Activated CD4-positive, alpha-beta T cell treated with anti-CD3 and anti-CD28 coated beads, Interleukin-2, amount 10 ng/mL, durations not matched to agents 24 days and 14 days (primary cell): Measurements from ENCODE around the gene TANGO6. TPM values are rescaled to one million over a fixed set of nuclear protein-coding genes. Genes with fewer than 3 reads are reported as not detected.
"Not testable (repeated sequence)": the region's sequence is repeated elsewhere in the genome, so short reads cannot be mapped to it uniquely, and the experiment has no call there.

Source experiments
- DNase-seq: peaks from one replicate; pipeline ENCODE4 v3.0.0; 2022
- H3K27ac Mint-ChIP-seq: one replicate; pipeline ENCODE4 v1.8.0; 2022; ENCODE audit warnings: mild to moderate bottlenecking, mixed read lengths
- H3K27me3 Mint-ChIP-seq: one replicate; pipeline ENCODE4 v1.8.0; 2022; ENCODE audit warnings: mixed read lengths
- H3K36me3 Mint-ChIP-seq: one replicate; pipeline ENCODE4 v1.8.0; 2022; ENCODE audit warnings: low read depth, mild to moderate bottlenecking, mixed read lengths
- H3K4me1 Mint-ChIP-seq: one replicate; pipeline ENCODE4 v1.8.0; 2021; ENCODE audit warnings: mixed read lengths
- H3K4me3 Mint-ChIP-seq: one replicate; pipeline ENCODE4 v1.8.0; 2022; ENCODE audit warnings: mild to moderate bottlenecking, moderate library complexity, mixed read lengths
- H3K9me3 Mint-ChIP-seq: one replicate; pipeline ENCODE4 v1.8.0; 2021; ENCODE audit warnings: mixed read lengths
- intact Hi-C: fragments of 100-400 bp; cut with micrococcal nuclease; formaldehyde crosslinking; loops from one replicate; pipeline ENCODE4 v1.15.1; 2023
- total RNA-seq: library from RNA; stranded (reverse); gene quantifications from 2 replicates; pipeline ENCODE4 v1.2.3, GENCODE V29; 2022

The TANGO6 gene
- total RNA-seq, 1 donor from 2014 or later = 35.6 TPM

DNA sequence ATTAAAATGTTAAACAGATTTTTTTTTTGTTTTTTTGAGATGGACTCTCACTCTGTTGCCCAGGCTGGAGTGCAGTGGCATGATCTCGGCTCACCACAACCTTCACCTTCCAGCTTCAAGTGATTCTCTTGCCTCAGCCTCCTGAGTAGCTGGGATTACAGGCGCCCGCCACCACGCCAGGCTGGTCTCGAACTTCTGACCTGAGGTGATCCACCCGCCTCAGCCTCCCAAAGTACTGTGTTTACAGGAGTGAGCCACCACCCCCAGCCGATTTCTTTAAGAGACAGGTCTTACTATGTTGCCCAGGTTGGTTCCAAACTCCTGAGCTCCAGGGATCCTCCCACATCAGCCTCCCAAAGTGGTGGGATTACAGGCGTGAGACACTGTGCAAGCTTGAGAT, 281.1 kb downstream of the TANGO6 start:
- H3K27me3 Mint-ChIP-seq = not testable (repeated sequence)

DNA sequence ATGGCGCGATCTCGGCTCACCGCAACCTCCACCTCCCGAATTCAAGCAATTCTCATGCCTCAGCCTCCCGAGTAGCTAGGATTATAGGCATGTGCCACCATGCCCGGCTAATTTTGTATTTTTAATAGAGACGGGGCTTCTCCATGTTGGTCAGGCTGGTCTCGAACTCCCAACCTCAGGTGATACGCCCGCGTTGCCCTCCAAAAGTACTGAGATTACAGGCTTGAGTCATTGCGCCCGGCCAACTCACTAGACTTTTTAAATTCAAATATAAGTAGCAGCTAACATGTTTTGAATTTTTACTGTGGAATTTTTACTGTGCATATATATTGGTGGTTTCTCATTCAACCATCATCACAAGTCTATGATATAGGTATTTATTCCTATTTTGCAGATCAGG, 281.6 kb downstream of the TANGO6 start:
- H3K27ac Mint-ChIP-seq, H3K9me3 Mint-ChIP-seq, DNase-seq, H3K27me3 Mint-ChIP-seq, H3K4me3 Mint-ChIP-seq: not testable (repeated sequence)
- peaks cover 14% of the 10 kb centered on the region for H3K4me1 Mint-ChIP-seq
- intact Hi-C loops = loop anchor here (1.0 to 2.0 kb wide), 3 partner anchors 222 to 597 kb away; no protein-coding TSS in a partner anchor
- H3K36me3 Mint-ChIP-seq = peaks cover 29% of the 10 kb centered on the region

More for the DNA sequence above, 281.1 kb downstream of the TANGO6 start:
- H3K27ac Mint-ChIP-seq, H3K4me3 Mint-ChIP-seq, DNase-seq, H3K9me3 Mint-ChIP-seq: not testable (repeated sequence)
- H3K36me3 Mint-ChIP-seq = peaks cover 27% of the 10 kb centered on the region
- intact Hi-C loops = loop anchor here (1.0 to 2.0 kb wide), 3 partner anchors 222 to 596 kb away; no protein-coding TSS in a partner anchor
- H3K4me1 Mint-ChIP-seq = peaks cover 11% of the 10 kb centered on the region

DNA sequence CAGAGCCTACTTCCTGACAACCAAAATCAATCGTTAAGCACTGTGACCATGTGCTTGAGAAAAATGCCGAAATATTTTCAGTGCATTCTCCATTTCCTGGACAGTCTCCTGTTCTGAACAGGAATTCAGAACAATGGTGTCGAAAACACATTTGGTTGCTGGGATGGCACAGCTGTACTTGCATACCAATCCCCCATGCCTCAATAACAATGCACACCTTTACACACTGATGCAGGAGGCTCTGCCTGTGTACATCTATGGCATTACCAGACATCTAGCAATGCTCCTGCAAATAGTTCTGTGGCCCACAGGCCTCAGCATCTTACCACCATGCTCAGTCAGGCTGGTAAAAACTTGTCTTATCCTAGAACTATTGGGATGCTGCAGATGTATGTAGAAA, 282.9 kb downstream of the TANGO6 start:
- intact Hi-C loops = no loop called here
- no peaks in the 10 kb centered on the region for H3K9me3 Mint-ChIP-seq

DNA sequence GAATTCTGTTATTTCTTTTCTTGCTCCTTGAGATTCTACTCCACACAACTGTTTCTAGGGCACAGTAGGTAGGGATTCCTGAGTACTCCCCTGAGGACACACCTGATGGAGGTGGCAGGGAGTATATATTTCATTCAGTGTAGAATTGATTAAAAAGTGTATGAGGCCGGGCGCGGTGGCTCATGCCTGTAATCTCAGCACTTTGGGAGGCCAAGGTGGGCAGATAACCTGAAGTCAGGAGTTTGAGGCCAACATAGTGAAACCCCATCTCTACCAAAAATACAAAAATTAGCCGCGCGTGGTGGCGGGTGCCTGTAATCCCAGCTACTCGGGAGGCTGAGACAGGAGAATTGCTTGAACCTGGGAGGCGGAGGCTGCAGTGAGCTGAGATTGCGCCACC, 283.5 kb downstream of the TANGO6 start:
- H3K4me3 Mint-ChIP-seq, H3K27ac Mint-ChIP-seq, H3K9me3 Mint-ChIP-seq, DNase-seq, H3K27me3 Mint-ChIP-seq, intact Hi-C loops: not testable (repeated sequence)
- Mint-ChIP-seq H3K4me1 (peaks cover 27% of the 10 kb centered on the region), H3K36me3 (peaks cover 24% of the 10 kb centered on the region)

More for the DNA sequence above, 282.9 kb downstream of the TANGO6 start:
- Mint-ChIP-seq H3K4me1 (peaks cover 21% of the 10 kb centered on the region), H3K27me3 (no peaks in the 10 kb centered on the region), H3K27ac (peak overlapping the region; percentile 16), H3K36me3 (peaks cover 22% of the 10 kb centered on the region), H3K4me3 (no peak overlapping the region)
- DNase-seq = no peak

DNA sequence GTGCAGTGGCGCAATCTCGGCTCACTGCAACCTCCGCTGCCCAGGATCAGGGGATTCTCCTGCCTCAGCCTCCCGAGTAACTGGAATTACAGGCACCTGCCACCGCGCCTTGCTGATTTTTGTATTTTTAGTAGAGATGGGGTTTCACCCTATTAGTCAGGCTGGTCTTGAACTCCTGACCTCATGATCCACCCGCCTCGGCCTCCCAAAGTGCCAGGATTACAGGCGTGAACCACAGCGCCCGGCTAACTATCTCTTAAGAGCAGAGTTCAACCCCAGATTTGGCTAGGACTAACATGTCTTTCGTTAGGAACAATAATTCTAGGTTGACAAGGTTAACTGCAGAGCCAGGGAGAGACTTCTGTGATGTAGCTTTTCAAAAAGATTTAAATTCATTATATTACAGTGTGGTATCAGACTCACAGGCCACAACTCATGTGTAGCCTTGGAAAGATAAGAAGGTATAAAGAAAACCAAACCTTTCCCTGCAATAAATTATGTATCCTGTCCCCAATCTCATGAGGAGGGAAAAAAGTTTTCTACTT, 284.7 kb downstream of the TANGO6 start:
- Mint-ChIP-seq H3K9me3 (no peaks in the 10 kb centered on the region), H3K4me1 (peaks cover 30% of the 10 kb centered on the region), H3K36me3 (peaks cover 30% of the 10 kb centered on the region), H3K27me3 (no peaks in the 10 kb centered on the region), H3K4me3 (no peak overlapping the region), H3K27ac (no peak overlapping the region)
- intact Hi-C loops = no loop called here
- DNase-seq = no peak

DNA sequence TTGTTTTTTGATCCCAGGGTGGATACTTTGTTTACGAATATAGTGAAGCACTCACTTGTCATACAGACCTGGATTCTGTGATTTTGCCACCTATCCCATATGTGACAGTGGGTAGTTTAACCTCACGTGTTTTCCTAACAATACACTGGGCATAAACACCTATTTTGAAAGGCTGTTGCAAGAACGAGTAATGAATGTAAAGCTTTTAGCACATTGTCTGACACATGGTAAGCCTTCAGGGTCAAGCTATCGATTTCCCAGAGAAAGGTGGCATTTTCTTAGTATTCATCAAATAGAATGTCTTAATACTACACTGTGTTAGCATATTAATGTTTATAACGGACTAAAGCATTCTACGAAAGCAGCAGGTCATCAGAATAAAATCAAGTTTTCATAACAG, 287.1 kb downstream of the TANGO6 start:
- Mint-ChIP-seq H3K27ac (peak overlapping the region; percentile 34), H3K9me3 (no peaks in the 10 kb centered on the region), H3K4me3 (peak overlapping the region; percentile 90), H3K36me3 (peaks cover 45% of the 10 kb centered on the region), H3K4me1 (peaks cover 45% of the 10 kb centered on the region), H3K27me3 (no peaks in the 10 kb centered on the region)
- intact Hi-C loops = loop anchor here (5.0 kb wide), 1 partner anchor 57 kb away; the partner anchor contains the start of gene SNTB2
- no peak for DNase-seq

DNA sequence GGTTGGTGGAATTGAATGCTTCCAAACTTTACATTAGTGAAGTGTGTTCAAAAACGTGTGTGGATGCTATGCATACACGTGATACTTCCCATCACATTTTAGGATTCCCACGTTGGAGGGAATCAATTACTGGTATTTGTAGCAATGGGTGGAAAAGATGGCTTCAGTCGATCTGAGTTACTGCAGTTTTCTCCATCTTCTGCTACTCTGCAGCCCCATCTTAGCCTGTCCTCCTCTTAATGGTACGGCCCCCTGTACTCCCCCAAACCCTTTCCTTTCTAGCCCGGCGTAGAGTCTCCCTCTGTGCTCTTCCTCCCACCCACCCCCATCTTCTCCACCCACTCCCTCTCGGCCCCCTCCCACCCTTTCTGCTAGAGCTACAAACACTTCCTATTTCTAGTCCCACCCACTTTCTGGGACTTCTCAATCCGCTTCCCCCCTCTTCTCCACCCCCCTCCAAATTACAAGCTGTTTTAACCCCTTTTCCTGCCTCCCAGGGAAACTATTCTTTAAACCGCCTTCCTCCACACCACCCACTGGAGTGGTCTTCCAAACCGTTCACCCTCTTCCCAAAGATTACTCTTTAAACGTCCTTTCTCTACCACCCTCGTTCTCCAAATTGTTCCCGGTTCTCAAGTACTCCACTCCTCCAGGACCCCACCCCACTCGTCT, 288.0 kb downstream of the TANGO6 start:
- peak; percentile 62 for DNase-seq
- peaks cover 46% of the 10 kb centered on the region for H3K4me1 Mint-ChIP-seq

DNA sequence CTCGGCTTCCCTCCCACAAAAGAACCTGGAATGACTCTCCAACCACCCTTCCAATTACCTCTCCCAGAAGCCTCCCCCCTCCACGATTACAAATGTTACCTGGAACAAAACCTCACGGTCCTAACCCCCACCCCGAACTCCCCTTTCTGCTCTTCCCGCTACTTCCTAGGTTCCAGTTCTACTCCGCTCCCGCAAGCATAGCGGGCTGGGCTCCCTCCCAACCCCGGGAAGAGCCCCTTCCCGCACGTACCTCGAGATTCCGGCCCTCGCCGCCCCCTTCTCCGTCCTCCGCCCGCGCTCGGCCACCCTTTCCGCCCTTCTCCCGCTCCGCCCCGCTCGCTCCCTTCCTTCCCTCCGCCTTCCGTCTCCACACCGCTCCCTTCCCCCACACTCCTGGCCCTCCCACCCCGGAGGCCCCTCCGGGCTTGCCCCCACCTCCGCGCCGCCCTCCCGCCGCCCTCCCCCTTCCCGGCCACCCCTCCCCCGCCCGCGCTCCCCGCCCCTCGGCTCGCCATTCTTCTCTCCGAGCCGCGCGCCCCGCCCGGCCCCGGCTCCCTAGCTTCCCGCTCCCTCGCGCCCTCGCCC, 288.6 kb downstream of the TANGO6 start:
- intact Hi-C loops = loop anchor here (1.0 to 5.0 kb wide), 5 partner anchors 34 to 289 kb away; partner anchors contain the start of genes PDF, SNTB2, TANGO6 and VPS4A
- H3K4me3 Mint-ChIP-seq = peak overlapping the region; percentile 90
- H3K27ac Mint-ChIP-seq = peak overlapping the region; percentile 93
- DNase-seq = peak; percentile 92
- no peaks in the 10 kb centered on the region for H3K9me3 Mint-ChIP-seq
- H3K4me1 Mint-ChIP-seq = peaks cover 47% of the 10 kb centered on the region
- H3K36me3 Mint-ChIP-seq = peaks cover 54% of the 10 kb centered on the region
- no peaks in the 10 kb centered on the region for H3K27me3 Mint-ChIP-seq

More for the DNA sequence above, 288.0 kb downstream of the TANGO6 start:
- Mint-ChIP-seq H3K4me3 (peak overlapping the region; percentile 90), H3K27ac (peak overlapping the region; percentile 93), H3K27me3 (no peaks in the 10 kb centered on the region), H3K9me3 (no peaks in the 10 kb centered on the region), H3K36me3 (peaks cover 48% of the 10 kb centered on the region)
- intact Hi-C loops = loop anchor here (5.0 kb wide), 1 partner anchor 56 kb away; the partner anchor contains the start of gene SNTB2

DNA sequence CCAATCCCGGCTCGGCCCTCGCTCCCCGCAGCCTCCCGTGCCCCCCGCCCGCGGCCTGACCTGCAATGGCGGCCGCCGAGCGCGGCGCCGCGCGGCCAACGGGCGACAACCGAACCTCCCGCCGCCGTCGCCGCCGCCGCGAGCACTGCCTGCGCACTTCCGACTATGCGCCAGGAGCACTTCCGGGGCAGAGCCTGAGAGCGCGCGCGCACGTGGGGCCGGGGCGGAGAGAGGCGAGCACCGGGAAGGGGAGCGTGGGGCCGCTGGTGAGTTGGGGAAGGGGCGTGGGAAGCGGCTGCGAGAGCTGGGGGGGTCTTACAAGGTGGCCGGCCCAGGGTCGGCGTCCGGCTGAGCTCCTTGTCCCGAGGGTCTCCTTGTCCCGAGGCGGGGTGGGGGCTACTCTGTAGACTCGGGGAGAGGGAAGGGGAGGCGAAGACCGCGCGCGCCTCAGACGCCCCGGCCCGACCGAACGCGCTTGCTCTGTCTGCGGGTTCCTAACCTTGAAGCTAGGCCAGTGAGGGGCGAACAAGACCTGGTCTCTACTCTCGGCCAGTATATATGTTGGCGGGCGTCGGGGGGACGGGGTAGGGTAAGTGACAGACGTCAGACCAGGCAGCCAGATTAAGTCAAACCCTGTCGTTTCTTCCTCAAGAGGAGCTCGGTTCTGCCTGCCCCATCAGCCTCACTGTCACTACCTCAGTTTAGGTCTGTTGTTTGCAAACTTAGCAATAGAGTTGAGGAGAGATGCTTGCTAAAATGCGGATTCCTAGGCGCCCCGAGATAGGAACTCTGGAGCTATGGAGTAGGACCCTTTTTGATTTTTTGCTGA, 289.3 kb downstream of the TANGO6 start, which contains the start of the genes CHTF8 and UTP4:
TSS of gene CHTF8 (minus strand) at position 165 of the 829 bp plus-strand sequence. CDS start 11,130 bp downstream, outside the sequence.
TSS of gene UTP4 (plus strand) at position 226 of the 829 bp plus-strand sequence. CDS start 811 bp downstream, outside the sequence.
- H3K27ac Mint-ChIP-seq = peak within 1 kb of the TSS; percentile 93
- peaks cover 50% of the 10 kb centered on the region for H3K4me1 Mint-ChIP-seq
- no peaks in the 10 kb centered on the region for H3K27me3 Mint-ChIP-seq
- DNase-seq = peak; percentile 97
- H3K36me3 Mint-ChIP-seq = peaks cover 54% of the 10 kb centered on the region
- peak within 1 kb of the TSS; percentile 90 for H3K4me3 Mint-ChIP-seq
- intact Hi-C loops = loop anchor here (1.0 to 5.0 kb wide), 5 partner anchors 34 to 290 kb away; partner anchors contain the start of genes PDF, SNTB2, TANGO6 and VPS4A
- H3K9me3 Mint-ChIP-seq = no peaks in the 10 kb centered on the region

DNA sequence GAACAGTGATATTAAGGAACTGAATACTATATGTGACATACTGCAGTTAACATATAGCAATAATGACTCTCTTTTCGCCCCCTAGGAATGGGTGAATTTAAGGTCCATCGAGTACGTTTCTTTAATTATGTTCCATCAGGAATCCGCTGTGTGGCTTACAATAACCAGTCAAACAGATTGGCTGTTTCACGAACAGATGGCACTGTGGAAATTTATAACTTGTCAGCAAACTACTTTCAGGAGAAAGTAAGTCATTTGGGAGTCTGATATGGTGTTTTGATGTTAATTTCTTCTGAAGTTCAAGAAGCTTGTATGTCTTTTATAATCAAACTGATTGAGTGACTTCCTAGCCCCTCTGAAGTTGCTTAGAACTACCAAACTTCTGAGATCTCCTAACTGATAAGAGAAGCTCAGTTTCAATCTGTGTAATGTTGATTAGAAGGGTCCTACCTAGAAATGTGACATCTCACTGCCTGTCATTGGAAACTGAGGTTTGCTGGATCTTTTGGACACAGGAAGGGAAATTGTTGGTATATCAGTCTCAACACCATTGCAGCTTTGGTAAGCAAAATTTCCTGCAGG, 290.1 kb downstream of the TANGO6 start:
- Mint-ChIP-seq H3K4me3 (peak overlapping the region; percentile 90), H3K36me3 (peaks cover 57% of the 10 kb centered on the region), H3K4me1 (peaks cover 50% of the 10 kb centered on the region), H3K27me3 (no peaks in the 10 kb centered on the region), H3K9me3 (no peaks in the 10 kb centered on the region), H3K27ac (peak overlapping the region; percentile 91)
- intact Hi-C loops = loop anchor here (2.0 to 5.0 kb wide), 2 partner anchors 54 to 291 kb away; partner anchors contain the start of genes SNTB2 and TANGO6
- no peak for DNase-seq
